Spleen (tissue), 7 donors: Measurements from ENCODE around the gene AVPI1.

Source experiments
- CTCF ChIP-seq, 11 experiments: fragments of 200-600 bp in 7 of 11; fragments of 450-650 bp in 4 of 11; sonication (generic) in 4 of 11; IDR thresholded peaks in 8 of 11; conservative IDR thresholded peaks in 3 of 11; 1 replicate in 7 of 11; 2 replicates in 4 of 11; pipeline versions ENCODE4 v1.4.0 to v1.8.0; 2016 to 2021; ENCODE audit warnings: antibody characterized with exemption in 11 of 11, inconsistent platforms in 4 of 11, mild to moderate bottlenecking in 1 of 11
- POLR2A ChIP-seq, 3 donors: fragments of 450-650 bp; IDR thresholded peaks; one replicate each; pipeline ENCODE4 v1.5.1; 2017; ENCODE audit warnings: antibody characterized with exemption in 3 of 3, mild to moderate bottlenecking in 1 of 3
- POLR2AphosphoS5 ChIP-seq, 3 donors: sonication (generic); formaldehyde crosslinking; IDR thresholded peaks; one replicate each; pipeline ENCODE4 v1.5.1; 2017; ENCODE audit warnings: antibody characterized with exemption in 3 of 3
- donor health status: DM: no; HTN: no; CAD: no; lungs with moderate emphysema.
- donor health status: DM: no; HTN: no; CAD: no.
- donor health status: DM: no; HTN: no; CAD: no.

- TF ChIP-seq CTCF (IDR thresholded peaks at IDR 0.05 in 8 of 11, conservative IDR thresholded peaks at IDR 0.05 in 3 of 11) = no peak
- TF ChIP-seq POLR2AphosphoS5 (IDR thresholded peaks at IDR 0.05) = no peak
- TF ChIP-seq POLR2A (IDR thresholded peaks at IDR 0.05) = no peak
These were observed 47.0 kb upstream of the AVPI1 start for GRCh38 chr10:97734021-97734420.
